HG03469 (cell line): ENCODE measurements around the gene CSMD2.

Experiments used
- ATAC-seq: cut with Tn5 transposase; IDR thresholded peaks from one replicate; pipeline ENCODE4 v1.9.1; 2021; ENCODE audit warnings: mild to moderate bottlenecking, moderate library complexity, moderate number of reproducible peaks; ENCODE audit not compliant: unreplicated experiment

Gene CSMD2

DNA sequence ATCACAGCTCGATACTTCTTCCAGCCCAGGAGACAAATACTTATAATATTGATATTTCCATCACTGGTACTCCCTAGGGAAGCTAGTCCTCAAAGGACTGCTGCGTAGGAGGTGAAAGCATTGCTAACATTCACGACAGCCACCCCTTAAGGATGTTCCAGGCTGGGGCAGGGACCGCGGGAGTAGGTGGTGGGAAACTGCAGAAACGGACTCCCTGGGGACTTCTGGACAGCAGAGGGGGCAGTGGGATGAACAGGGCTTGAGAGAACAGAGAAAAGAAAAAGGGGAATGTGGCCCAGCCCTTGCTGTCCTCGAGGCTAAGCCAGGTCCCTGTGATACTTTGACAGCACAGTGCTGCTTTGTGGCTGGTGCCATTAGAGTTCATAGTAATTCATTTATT, 193.1 kb downstream of the CSMD2 start:
- ATAC-seq = no peak

DNA sequence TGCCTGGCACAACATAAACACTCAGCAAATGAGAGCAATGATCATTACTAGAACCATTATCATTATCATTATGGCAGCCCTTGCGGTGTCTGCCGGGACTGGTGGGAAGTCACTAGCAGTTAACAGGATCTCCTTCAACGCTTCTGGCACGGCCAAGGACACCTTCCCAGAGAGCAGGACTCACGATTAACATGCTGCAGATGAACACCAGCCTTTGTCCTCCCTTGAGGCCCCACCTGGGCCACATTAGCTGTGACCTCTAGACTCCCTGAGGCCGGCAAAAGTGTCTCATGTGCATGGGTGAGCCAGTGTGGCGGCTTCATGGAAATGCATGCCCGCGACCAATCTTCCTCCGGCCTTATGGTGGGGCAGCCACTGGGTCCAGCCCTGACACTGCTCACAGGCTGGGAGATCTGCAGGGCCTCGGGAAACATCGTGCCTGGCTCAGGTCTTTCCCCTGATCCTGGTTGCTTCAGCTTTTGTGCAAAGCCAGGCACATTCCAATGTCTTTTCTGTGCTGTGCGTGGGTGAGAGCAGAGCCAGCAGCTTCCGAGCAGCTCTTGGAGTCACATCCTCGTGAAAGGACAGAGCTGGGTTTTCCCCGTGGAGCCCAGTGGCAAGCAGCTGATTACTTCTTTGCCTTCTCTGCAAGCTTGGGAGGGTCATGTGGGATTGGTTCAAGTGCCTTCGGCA, 193.9 kb downstream of the CSMD2 start:
- ATAC-seq = no peak

DNA sequence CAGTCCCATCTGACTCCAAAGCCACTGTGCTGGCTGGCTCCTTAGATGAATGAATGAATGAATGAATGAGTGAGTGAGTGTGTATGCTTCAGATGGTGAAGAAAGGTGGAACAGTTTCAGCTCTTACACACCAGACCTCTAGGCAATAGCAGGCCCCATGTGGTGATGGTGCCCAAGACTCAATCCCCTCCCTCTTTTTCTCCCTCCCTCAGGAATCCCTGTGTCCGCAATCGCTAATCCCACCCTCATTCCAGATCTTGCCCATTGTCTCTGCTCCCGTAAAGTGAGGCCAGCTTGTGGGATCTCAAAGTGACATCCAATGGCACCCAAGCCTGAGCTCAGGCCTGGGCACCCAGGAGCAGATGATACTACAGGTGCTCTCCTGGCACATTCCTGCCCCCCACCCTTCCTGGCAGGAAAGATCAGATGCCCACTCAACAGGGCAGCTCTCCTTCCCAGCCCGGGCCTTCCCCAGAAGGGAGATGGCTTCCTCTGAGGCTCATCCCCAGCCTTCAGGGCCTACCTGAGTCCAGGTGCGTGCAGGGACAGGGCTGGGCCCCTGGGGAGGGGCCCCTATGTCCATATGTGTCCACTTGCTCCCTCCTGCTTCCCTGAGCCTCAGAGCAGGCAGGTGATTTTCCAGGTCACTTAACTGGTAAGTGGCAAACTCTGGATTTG, 194.7 kb downstream of the CSMD2 start:
- no peak for ATAC-seq

DNA sequence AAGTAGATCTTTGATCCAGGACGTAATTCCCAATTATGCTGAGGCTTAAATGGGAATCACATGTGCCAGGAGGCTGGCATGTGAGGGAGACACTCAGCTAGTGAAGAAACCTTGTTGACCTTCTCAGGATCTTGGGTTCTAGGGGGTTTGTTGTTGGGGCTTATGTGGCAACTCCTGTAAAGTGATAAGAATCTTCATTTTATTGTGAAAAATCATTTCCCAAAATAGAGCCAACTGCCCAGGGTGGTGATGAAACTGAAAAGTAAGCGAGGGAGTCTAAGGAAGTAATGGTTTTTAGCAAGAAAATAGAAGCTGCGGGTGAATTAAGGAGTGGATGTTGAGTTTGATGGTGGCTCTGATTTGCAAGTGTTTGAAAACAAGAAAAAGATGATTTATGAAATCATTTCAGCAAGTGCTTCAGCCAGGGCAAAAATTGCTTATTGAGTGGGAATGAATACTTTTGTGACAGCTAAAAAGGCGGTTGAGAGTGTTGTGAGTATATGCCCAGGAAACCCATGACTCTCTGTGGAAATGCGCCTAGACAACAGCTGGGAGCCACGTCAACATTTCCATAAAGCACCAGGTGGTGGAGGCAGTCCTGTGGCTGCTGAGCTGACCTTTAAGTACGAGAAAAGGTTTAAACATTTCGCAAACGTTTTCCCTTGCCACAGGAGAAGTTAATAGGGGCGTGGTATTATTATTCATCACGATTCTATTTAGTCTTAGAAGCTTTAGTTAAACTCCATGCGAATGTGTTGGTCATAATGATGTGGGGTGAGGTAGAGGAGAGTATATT, 198.5 kb downstream of the CSMD2 start:
- no peak for ATAC-seq

DNA sequence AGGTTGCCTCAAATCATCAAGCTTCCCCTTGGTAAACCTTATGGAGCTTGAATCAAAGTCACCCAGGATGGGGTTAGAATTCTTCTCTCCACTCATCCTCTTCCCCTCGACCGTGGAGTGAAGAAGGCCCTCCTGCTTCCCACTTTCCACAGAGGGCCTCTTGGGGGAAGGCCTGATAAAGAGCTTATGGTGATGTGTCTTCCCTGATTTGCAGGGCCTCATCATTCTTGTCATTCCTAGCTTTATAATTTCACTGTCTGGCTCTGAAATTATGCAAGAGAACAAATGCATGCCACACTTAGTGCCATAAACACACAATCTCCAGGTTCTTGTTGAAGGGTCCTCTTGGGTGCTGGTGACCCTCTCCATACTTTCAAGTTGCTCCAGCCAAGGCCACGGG, 199.9 kb downstream of the CSMD2 start:
- ATAC-seq = no peak

DNA sequence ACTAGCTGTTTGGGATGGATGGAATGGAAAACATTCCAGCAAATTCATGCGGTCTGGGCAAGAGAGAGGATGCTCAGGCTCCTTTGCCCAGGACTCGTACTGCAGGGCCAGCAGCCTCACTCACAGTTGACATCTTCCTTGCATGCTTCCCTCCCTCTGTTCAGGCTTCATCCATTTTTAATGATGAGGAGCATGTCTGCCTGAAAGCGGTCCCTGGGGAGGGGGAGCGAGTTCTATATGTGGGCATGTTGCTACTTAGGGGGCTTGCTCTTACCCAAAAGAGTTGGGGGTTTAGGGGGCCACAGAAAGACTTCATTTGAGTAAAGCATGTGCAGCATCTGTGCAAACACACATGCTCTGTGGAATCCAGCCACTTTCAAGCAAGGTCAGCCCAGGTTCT, 203.0 kb downstream of the CSMD2 start:
- no peak for ATAC-seq

DNA sequence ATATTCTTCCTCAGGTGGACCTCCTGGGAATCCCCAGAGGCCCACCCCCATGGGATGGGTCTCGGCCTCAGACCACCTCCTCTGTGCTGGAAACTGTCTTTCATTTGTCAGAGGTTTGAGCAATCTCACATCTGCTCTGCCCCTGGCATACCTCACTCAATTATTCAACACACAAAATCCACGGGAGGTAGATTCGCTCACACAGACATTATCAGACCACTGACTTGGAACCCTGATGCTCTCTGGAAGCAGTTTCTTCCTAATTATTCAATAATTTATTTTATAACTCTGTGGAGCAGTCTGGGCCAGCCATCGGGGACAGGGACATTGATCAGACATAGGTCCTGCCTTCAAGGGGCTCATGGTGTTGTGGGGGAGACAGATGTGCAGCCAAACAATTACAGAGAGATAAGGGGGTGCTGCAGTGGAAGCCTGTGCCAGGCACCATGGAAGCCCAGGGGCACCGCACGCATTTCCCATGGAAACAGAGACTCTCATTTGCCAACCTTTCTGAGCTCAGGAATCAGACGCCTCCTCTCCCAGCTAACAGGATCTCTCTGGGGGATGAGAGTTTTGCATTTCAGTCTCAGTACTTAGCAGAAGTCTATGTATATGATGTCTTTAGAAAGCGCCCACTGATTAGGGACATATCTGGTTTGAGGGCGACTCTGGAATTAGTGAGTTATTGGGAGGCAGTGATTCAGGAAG, 204.7 kb downstream of the CSMD2 start:
- ATAC-seq = no peak

DNA sequence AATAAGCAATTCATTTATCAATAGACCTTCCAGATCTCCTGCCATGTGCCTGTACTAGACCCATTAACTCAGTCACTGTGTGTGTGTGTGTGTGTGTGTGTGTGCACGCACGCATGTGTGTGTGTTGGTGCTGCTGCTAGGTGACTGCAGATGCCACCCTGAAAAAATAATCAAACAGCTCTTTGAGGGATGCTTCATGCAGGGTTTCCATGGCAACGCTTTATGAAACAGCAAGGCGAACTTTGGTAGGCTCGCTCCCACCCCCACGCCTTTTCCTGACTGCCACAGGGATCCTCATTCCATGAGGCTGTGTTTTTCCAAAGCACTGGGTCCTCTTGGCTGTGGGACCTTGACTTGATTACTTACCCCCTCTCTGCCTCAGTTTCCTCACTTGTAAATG, 207.2 kb downstream of the CSMD2 start:
- ATAC-seq = no peak

DNA sequence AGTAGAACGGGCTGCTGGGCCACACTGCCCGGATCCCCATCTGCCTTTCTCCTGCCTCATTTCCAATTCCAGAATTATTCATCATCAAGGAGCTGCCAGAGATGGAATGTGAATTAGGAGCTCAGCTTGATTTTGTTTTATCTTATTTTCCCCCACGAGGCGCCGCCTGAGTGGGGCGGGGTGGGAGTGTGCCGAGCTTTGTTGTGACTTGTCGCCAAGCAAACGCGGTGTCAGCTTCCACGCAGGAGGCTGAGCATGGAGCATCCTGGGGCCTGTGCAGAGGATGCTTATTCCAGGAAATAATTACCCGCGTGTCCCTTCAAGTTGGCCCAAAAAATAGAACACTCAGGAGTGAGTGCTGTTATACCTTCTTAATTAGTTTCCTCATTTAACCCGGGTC, 209.9 kb downstream of the CSMD2 start:
- ATAC-seq = no peak

DNA sequence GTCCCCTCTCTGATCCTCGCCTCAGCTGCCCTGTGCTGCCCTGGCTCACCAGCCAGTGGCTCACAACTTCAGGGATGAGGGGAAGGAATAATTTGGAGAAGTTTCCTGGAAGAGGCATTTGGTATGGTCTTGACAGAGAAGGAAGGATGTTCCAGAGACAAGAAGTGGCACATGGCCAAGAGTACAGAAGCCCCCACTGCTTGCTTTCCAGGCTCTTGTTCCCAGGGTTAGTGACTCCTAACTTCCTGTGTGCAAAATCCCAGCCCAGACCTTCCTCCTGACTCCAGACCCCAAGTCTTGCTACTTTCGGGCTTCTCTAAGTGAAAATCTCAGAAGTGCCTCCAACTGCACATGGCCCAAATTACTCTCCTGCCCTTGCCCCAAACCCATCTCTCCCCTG, 215.5 kb downstream of the CSMD2 start:
- ATAC-seq = no peak

DNA sequence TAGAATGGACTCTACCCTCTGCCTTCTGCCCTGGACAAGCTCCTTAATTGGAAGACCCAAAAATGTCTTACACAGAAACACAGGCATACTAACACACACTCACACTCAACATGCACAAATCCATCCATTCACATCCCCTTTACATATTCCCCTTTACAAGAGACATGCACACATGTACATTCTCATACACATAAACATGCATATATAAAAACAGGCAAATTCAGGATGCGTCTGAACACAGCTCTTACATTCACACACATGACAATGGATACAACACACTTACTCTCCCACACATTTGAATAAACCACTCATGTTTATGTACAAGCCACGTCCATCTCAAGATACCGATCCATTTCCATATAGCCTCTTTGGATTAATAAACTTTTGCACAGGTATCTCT, 216.7 kb downstream of the CSMD2 start:
- no peak for ATAC-seq

DNA sequence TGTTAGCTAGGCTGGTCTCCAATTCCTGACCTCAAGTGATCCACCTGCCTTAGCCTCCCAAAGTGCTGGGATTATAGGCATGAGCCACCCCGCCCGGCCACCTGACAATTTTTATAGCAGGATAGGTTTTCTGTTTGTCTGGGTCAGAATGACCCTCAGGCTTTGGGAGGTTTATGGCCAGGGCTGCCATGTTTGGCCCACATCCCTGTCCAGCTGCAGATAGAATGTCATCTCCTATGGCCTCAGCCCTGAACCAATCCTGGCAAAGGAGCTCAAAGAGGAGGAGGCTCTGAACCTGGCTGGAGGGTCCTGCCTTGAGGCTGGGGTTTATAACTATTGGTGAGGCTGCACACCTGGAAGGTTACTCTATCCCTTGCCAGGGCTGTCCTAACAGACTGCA, 218.2 kb downstream of the CSMD2 start:
- no peak for ATAC-seq

DNA sequence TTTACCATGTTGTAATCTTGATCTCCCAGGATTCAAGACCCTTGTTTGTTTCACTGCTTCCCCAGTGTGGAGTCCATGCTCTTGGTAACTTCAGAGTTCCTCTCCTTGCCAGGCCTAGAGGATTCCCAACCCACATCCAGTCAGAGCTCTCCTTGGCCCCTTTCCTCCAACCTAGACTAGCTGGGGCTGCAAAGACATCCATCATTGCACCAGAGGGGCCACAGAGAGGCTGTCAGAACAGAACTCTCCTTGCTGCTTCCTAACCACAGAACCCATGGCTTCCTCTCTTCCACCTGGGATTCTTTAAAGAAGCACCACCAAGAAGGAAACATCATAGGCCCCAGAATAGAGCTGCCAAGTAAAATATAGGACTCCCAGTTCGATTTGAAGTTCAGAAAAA, 220.2 kb downstream of the CSMD2 start:
- no peak for ATAC-seq

DNA sequence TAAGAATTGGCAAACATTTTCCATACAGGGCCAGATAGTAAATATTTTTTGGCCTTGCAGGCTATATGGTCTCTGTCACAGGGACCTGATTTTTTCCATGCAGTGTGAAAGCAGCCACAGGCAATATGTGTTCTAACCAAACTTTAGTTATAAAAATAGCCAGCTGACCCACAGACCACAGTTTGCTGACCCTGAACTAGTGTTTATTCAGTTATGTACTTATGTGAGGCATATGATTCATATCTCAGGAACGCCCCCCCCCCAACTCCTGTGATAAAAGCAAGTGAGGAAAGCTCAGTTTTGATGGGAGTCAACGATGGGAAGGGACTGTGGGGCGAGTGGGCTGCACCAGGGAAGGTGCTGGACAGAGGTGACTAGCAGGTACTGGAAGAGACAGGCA, 221.1 kb downstream of the CSMD2 start:
- no peak for ATAC-seq

DNA sequence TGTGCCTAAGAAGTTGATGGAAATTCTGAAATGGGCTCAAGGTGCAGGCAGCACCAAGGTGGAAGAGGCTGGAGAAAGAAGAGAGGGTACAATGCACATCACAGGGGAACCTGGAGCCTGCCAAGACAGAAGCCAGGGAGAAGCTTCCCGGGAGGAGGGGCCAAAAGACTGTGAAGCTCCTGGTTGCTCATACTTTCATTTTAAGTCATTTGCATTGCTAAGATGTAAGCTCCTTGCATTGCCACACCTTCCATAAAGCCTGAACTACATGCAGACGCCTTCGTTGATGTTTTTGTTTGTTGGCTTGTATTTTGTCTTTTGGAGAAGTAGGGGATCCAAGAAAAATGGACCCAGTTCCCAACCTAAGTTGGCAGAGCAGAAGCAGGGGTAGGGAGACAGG, 232.2 kb downstream of the CSMD2 start:
- ATAC-seq = no peak

DNA sequence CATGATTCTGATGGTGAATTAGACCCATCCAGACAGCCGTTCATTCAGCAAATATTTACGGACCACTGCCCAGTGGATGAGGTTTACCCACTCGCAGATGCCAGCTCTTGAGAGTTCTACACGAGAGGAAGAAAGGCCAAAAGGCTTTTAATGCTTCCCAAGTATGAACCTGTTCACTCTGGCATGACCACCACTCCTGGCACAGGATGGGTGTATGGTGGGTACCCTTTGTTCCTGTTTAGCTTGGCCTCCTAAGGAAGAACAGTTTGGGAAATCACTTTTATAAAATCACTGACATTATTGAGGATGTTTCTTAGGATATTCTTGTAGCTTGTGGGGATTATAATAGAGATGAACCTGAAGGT, 233.9 kb downstream of the CSMD2 start:
- ATAC-seq = no peak

DNA sequence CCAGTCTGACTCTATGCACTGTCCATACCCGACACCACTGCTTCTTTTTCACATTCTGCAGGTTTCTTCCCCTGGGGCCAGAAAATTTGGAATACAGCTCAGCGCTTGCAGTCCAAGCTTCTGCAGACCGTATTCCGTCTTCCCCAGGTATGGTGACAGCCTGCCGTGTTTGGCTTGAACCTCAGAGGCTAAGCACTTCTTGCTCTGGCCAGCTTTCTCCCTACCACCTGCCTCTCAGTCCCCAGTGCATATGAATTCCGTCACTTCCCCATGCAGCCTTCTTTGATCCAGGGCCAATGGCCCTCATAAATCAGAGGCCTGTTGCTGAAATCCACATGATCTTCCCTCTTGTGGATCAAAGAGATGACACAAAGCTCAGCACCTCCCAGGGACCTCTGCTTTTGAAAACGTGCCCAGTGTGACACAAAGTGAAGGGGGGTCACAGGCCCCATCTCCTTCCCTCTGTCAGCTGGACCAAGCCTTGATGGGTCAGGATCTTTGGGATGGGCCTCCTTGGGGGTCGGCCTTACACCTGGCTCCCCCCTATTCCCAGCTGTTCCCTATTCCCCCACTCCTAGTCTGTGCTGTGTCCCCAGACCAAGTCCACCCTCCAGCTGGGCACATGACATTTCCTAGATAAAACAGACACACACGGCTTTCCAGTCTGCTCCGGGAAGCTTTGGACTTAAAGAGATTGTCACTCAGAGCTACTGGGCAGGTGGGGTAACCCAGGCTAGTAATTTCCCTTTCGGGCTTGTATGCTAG, 234.5 kb downstream of the CSMD2 start:
- ATAC-seq = no peak

DNA sequence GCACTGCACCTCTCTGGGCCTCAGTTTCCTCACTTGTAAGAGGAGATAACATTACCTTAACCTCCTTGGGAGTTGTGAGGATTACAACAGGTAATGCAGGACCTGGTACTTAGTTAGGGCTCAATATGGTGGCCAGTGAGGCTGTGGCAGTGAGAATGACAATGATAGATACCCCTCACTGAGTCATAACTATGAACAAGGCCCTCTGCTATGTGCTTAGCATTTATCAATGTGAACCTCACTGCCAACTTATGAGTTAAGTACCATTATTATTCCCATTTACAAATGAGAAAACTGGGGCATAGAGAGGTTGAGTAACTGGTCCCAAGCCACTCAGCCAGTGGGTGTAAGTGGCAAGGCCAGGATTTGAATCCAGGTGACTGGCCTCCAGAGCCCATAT, 236.8 kb downstream of the CSMD2 start:
- ATAC-seq = no peak

DNA sequence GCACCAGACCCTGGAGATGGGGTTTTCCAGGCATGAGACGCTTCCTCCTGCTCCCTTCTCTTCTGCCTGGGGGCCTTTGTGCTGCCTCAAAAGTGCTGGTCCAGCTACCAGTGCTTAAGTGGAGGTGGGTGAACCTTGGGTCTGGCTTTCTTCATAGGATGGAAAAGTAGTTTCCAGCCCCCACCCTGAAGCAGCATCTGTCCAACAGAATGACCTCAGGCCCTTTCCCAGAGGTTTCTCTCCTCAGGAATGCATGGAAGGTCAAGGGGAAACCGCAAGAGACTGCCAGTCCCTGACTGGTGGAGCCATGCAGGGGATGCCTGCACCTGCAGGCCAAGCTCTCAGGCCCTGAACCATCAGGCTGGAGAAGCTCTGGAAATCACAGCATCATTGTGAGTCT, 237.3 kb downstream of the CSMD2 start:
- ATAC-seq = no peak

DNA sequence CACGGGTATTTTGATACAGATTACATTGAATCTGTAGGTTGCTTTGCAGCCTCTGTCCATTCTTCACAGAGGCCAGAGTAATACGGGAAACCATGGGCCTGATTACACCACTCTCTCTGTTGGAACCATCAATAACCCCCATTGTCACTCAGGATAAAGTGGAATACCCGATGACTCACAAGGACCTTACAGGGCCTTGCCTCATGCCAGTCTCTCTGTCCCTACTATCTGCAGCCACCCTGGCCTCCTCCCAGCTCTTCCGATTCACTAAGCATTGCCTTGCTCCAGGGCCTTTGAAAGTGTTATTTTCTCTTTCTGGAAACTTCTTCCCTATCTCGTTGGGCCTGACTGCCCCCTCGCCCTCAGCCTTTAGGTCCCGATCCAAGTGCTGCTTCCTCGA, 239.4 kb downstream of the CSMD2 start:
- no peak for ATAC-seq

DNA sequence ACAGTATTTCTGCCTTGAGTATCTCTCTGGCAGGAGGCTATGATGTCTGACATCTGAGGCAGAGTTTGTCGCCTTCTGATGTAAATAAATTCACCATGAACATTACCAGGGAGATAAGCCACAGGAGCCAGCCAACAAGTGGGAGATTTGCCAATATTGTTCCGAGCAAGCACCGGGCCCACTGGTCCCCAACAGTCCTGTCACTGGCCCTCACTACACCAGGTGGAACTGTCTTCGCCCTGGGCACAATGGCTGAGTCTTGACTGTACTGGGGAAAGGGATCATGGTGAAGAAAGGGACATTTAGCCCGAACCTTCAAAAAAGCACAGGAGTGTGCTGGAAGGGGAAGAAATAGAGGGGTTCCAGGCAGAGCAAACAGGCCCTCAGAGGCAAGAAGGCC, 243.7 kb downstream of the CSMD2 start:
- no peak for ATAC-seq
